Left lung (tissue), 10 donors: Measurements from ENCODE around the gene PTOV1. TPM values are rescaled to one million over a fixed set of nuclear protein-coding genes. Genes with fewer than 3 reads are reported as not detected.

Source experiments
- ATAC-seq: fragments of 200-7000 bp; cut with Tn5 transposase; one replicate; pipeline ENCODE4 v1.9.1; 2020; ENCODE audit warnings: moderate library complexity
- DNase-seq, 4 donors: peaks; one replicate each; pipeline ENCODE4 v3.0.0-alpha.2; 2013 to 2020
- H3K27ac ChIP-seq, 2 donors: fragments of 200-600 bp; sonication (generic) in 1 of 2; one replicate each; pipeline versions ENCODE4 v1.5.0 to v1.8.0; 2020 to 2021
- H3K27me3 ChIP-seq, 2 donors: fragments of 200-600 bp; sonication (generic) in 1 of 2; one replicate each; pipeline versions ENCODE4 v1.5.0 to v1.8.0; 2020 to 2021
- H3K36me3 ChIP-seq, 2 donors: fragments of 200-600 bp; sonication (generic) in 1 of 2; one replicate each; pipeline versions ENCODE4 v1.5.0 to v1.8.0; 2020 to 2021
- H3K4me1 ChIP-seq, 2 donors: fragments of 200-600 bp; one replicate each; pipeline ENCODE4 v1.8.0; 2021
- H3K4me3 ChIP-seq, 2 donors: fragments of 200-600 bp; sonication (generic) in 1 of 2; one replicate each; pipeline versions ENCODE4 v1.5.0 to v1.8.0; 2020 to 2021; ENCODE audit warnings: mild to moderate bottlenecking in 1 of 2
- H3K9me3 ChIP-seq, 2 donors: fragments of 200-600 bp; sonication (generic) in 1 of 2; one replicate each; pipeline versions ENCODE4 v1.5.0 to v1.8.0; 2020 to 2021
- intact Hi-C, 2 donors: fragments of 100-400 bp; cut with DNase I; formaldehyde crosslinking; loops; one replicate each; pipeline versions ENCODE4 v1.11.2 to v1.14.2; 2022
- microRNA-seq, 2 donors: library from miRNA; unstranded; fragments of <30 nt; microRNA quantifications; one replicate each; pipeline ENCODE4, GENCODE V29; 2019
- polyA plus RNA-seq, 6 donors: library from polyadenylated mRNA; unstranded; fragments of 120-200 nt; gene quantifications; one replicate each; pipeline ENCODE4 v1.2.1, GENCODE V29; 2013; ENCODE audit not compliant: insufficient read length in 6 of 6
- total RNA-seq, 2 donors: library from RNA; stranded (reverse); fragmentation: NEBNext Ultra II Directional; extraction: Animal tissue kit (Norgen Biotek cat#: 25700); gene quantifications; one replicate each; pipeline ENCODE4 v1.2.1, GENCODE V29; 2021
- TF ChIP-seq, protein P1 (sequence below), 2 donors: fragments of 200-600 bp; sonication (generic) in 1 of 2; IDR thresholded peaks; one replicate each; pipeline versions ENCODE4 v1.5.0 to v1.8.0; 2021; ENCODE audit warnings: antibody characterized with exemption in 2 of 2
- donor health status: DM: no; HTN: yes; CAD: no.
- donor health status: DM: no; HTN: no; CAD: no.

Gene PTOV1
- total and polyA plus RNA-seq, 8 donors, result 96.0 to 320 (median 275) TPM

DNA sequence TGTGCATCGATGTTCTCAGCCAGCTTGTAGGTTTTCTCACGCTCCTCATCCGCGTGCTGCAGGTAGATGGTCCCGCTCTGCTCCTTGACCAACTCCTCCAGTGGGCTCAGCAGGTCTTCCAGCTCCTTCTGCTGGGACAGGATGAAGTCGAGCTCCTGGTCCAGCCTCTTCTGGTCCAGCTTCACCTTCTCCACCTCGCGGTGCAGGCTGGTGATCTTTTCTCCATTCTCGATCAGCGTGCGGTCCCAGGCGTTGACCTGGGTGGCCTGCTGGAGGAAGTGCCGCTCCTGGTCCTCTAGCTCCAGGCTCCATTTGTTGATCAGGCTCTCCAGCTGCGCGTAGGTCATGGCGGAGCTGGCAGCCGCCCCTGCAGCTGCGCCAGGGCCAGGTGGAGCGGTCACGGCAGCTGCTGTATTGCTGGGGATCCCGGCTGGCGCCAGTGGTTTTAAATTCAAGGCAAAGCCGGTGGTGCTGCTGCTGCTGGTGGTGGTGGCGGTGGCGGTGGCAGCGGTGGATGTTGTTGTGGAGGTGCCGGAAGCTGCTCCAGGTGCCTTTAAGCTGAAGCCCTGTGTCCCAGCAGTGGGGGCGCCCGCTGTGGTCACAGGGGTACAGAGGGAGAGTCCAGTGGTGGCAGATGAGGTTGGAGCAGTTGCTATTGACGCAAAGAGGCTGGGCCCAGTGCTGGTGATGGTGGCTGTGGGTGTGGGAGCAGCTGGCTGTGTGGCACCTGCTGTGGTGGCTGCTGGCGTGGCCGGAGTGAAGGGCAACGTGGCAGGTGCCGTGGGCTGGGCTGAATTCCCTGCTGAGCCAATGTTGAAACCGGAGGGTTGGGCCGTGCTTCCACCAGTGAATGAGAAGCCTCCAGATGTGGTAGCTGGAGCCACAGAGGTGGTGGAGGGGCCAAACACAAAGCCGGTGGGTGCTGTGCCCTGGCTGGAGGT, 57.8 kb downstream of the PTOV1 start:
- no peak overlapping the region for H3K27ac ChIP-seq
- TF ChIP-seq, protein P1, sequence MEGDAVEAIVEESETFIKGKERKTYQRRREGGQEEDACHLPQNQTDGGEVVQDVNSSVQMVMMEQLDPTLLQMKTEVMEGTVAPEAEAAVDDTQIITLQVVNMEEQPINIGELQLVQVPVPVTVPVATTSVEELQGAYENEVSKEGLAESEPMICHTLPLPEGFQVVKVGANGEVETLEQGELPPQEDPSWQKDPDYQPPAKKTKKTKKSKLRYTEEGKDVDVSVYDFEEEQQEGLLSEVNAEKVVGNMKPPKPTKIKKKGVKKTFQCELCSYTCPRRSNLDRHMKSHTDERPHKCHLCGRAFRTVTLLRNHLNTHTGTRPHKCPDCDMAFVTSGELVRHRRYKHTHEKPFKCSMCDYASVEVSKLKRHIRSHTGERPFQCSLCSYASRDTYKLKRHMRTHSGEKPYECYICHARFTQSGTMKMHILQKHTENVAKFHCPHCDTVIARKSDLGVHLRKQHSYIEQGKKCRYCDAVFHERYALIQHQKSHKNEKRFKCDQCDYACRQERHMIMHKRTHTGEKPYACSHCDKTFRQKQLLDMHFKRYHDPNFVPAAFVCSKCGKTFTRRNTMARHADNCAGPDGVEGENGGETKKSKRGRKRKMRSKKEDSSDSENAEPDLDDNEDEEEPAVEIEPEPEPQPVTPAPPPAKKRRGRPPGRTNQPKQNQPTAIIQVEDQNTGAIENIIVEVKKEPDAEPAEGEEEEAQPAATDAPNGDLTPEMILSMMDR (IDR thresholded peaks at IDR 0.05), result no peak
- intact Hi-C loops, result no loop called here
- ATAC-seq (no peak), DNase-seq (no peak)
- H3K36me3 ChIP-seq, result peaks cover 0 to 67% of the 10 kb centered on the region in 2 donors
- H3K4me1 ChIP-seq, result peaks cover 4 to 51% of the 10 kb centered on the region in 2 donors
- no peak overlapping the region for H3K4me3 ChIP-seq
- H3K9me3 ChIP-seq, result no peaks in the 10 kb centered on the region
- H3K27me3 ChIP-seq, result no peaks in the 10 kb centered on the region

DNA sequence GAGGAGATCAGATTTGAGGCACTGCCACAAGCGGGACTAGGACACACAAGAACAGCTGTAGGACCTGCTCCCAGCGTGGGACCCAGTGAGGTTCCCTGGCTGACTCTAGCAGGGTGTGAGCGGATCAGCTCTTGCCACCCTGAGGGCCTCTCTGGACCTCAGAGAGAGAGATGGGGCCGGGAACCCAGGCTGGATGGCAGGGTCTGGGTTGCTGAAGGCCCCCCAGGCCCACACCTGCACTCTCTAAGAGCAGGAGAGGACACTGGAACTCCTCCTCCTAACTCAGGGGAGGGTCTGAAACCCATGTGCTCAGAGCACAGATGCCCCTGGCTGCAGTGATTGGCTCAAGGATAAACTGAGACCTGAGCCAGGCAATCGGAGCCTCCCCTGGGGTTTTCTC, 59.2 kb downstream of the PTOV1 start:
- H3K27me3 ChIP-seq, result no peaks in the 10 kb centered on the region
- intact Hi-C loops, result no loop called here
- ATAC-seq (no peak), DNase-seq (no peak)
- TF ChIP-seq, protein P1 (IDR thresholded peaks at IDR 0.05), result no peak
- peaks cover 4 to 39% of the 10 kb centered on the region in 2 donors for H3K4me1 ChIP-seq
- H3K27ac ChIP-seq, result peak overlapping the region in 1 of 2 donors; percentile 63
- no peaks in the 10 kb centered on the region for H3K9me3 ChIP-seq
- H3K36me3 ChIP-seq, result peaks cover 0 to 81% of the 10 kb centered on the region in 2 donors
- no peak overlapping the region for H3K4me3 ChIP-seq

Small RNAs within 50 kb of the gene (microRNA-seq; reads per million reads assigned to microRNA genes)
- 1.5 to 1.8 reads per million in 2 donors for gene MIR4749
- 0.50 to 0.55 reads per million in 2 donors for gene MIR4750
- gene MIR6800, result 0.17 to 0.41 reads per million in 2 donors

Other genes with a start within 250 kb of the PTOV1 start
- 100 to 1,000 TPM in 1 of 2 donors, 10 to 100 TPM in 1; 76.0 to 131 TPM for gene RRAS, start 211.0 kb upstream of the PTOV1 start, total RNA-seq
- gene RRAS, start 211.0 kb upstream of the PTOV1 start, polyA plus RNA-seq, result 10 to 100 TPM; 21.4 to 34.0 (median 27.7) TPM
- gene SCAF1, start 208.9 kb upstream of the PTOV1 start, total RNA-seq, result 10 to 100 TPM; 61.5 to 63.8 TPM
- gene SCAF1, start 208.9 kb upstream of the PTOV1 start, polyA plus RNA-seq, result 10 to 100 TPM; 24.7 to 36.6 (median 33.1) TPM
- gene IRF3, start 185.3 kb upstream of the PTOV1 start, total RNA-seq, result 10 to 100 TPM; 81.2 to 93.6 TPM
- gene IRF3, start 185.3 kb upstream of the PTOV1 start, polyA plus RNA-seq, result 10 to 100 TPM; 60.2 to 79.1 (median 70.4) TPM
- 10 to 100 TPM; 20.6 to 22.2 TPM for gene BCL2L12, start 185.2 kb upstream of the PTOV1 start, total RNA-seq
- 10 to 100 TPM; 21.4 to 30.1 (median 28.2) TPM for gene BCL2L12, start 185.2 kb upstream of the PTOV1 start, polyA plus RNA-seq
- 100 to 1,000 TPM in 1 of 2 donors, 10 to 100 TPM in 1; 79.3 to 137 TPM for gene PRMT1, start 173.9 kb upstream of the PTOV1 start, total RNA-seq
- gene PRMT1, start 173.9 kb upstream of the PTOV1 start, polyA plus RNA-seq, result 100 to 1,000 TPM; 208 to 258 (median 224) TPM
- 1 to 10 TPM in 1 of 2 donors, under 1 TPM in 1; 0.93 to 2.0 TPM for gene ADM5, start 161.6 kb upstream of the PTOV1 start, total RNA-seq
- 1 to 10 TPM; 1.2 to 2.6 (median 1.9) TPM for gene ADM5, start 161.6 kb upstream of the PTOV1 start, polyA plus RNA-seq
- gene CPT1C, start 160.0 kb upstream of the PTOV1 start, total RNA-seq, result 10 to 100 TPM in 1 of 2 donors, 1 to 10 TPM in 1; 6.2 to 11.3 TPM
- 10 to 100 TPM; 23.2 to 37.3 (median 29.3) TPM for gene CPT1C, start 160.0 kb upstream of the PTOV1 start, polyA plus RNA-seq
- gene TSKS, start 87.9 kb upstream of the PTOV1 start, total RNA-seq, result under 1 TPM in 1 of 2 donors, not detected in 1; 0.39 TPM
- gene TSKS, start 87.9 kb upstream of the PTOV1 start, polyA plus RNA-seq, result under 1 TPM; 0.17 to 0.45 (median 0.21) TPM
- 10 to 100 TPM; 84.9 to 87.6 TPM for gene AP2A1, start 84.2 kb upstream of the PTOV1 start, total RNA-seq
- gene AP2A1, start 84.2 kb upstream of the PTOV1 start, polyA plus RNA-seq, result 10 to 100 TPM; 52.9 to 83.1 (median 61.8) TPM
- 10 to 100 TPM; 15.3 to 19.5 TPM for gene FUZ, start 37.9 kb upstream of the PTOV1 start, total RNA-seq
- gene FUZ, start 37.9 kb upstream of the PTOV1 start, polyA plus RNA-seq, result 10 to 100 TPM; 23.2 to 31.7 (median 26.6) TPM
- gene MED25, start 32.9 kb upstream of the PTOV1 start, total RNA-seq, result 10 to 100 TPM; 52.1 to 57.1 TPM
- 10 to 100 TPM; 55.1 to 67.4 (median 58.2) TPM for gene MED25, start 32.9 kb upstream of the PTOV1 start, polyA plus RNA-seq
- gene PNKP, start 16.4 kb downstream of the PTOV1 start, total RNA-seq, result 10 to 100 TPM; 63.0 to 89.5 TPM
- 10 to 100 TPM; 56.8 to 78.6 (median 66.3) TPM for gene PNKP, start 16.4 kb downstream of the PTOV1 start, polyA plus RNA-seq
- gene AKT1S1, start 26.2 kb downstream of the PTOV1 start, total RNA-seq, result 10 to 100 TPM; 33.8 to 39.3 TPM
- gene AKT1S1, start 26.2 kb downstream of the PTOV1 start, polyA plus RNA-seq, result 10 to 100 TPM; 24.7 to 42.9 (median 31.8) TPM
- gene TBC1D17, start 26.5 kb downstream of the PTOV1 start, total RNA-seq, result 10 to 100 TPM; 35.2 to 43.3 TPM
- 10 to 100 TPM; 40.8 to 47.2 (median 46.3) TPM for gene TBC1D17, start 26.5 kb downstream of the PTOV1 start, polyA plus RNA-seq
- gene IL4I1, start 45.7 kb downstream of the PTOV1 start, total RNA-seq, result 1 to 10 TPM; 2.4 to 6.5 TPM
- gene IL4I1, start 45.7 kb downstream of the PTOV1 start, polyA plus RNA-seq, result 1 to 10 TPM; 1.1 to 2.3 (median 1.7) TPM
- 10 to 100 TPM; 17.4 to 25.0 TPM for gene ATF5, start 78.0 kb downstream of the PTOV1 start, total RNA-seq
- gene ATF5, start 78.0 kb downstream of the PTOV1 start, polyA plus RNA-seq, result 10 to 100 TPM; 19.5 to 29.6 (median 26.6) TPM
- gene NUP62, start 78.3 kb downstream of the PTOV1 start, total RNA-seq, result 10 to 100 TPM; 39.2 to 61.8 TPM
- 10 to 100 TPM; 55.8 to 66.2 (median 61.1) TPM for gene NUP62, start 78.3 kb downstream of the PTOV1 start, polyA plus RNA-seq
- gene SIGLEC11, start 110.0 kb downstream of the PTOV1 start, total RNA-seq, result 1 to 10 TPM; 1.3 to 4.9 TPM
- 1 to 10 TPM in 1 of 6 donors, under 1 TPM in 5; 0.34 to 1.5 (median 0.57) TPM for gene SIGLEC11, start 110.0 kb downstream of the PTOV1 start, polyA plus RNA-seq
- gene VRK3, start 174.2 kb downstream of the PTOV1 start, total RNA-seq, result 10 to 100 TPM; 37.7 to 38.7 TPM
- 10 to 100 TPM; 37.5 to 43.4 (median 40.3) TPM for gene VRK3, start 174.2 kb downstream of the PTOV1 start, polyA plus RNA-seq
- gene ZNF473, start 174.8 kb downstream of the PTOV1 start, total RNA-seq, result 1 to 10 TPM; 5.1 to 9.3 TPM
- 10 to 100 TPM; 11.7 to 15.4 (median 14.9) TPM for gene ZNF473, start 174.8 kb downstream of the PTOV1 start, polyA plus RNA-seq